GM18502 (cell line): ENCODE data around the gene ZNF277.

Experiments used
- ATAC-seq: cut with Tn5 transposase; IDR thresholded peaks from one replicate; pipeline ENCODE4 v1.9.1; 2021; ENCODE audit warnings: mild to moderate bottlenecking; ENCODE audit not compliant: unreplicated experiment, poor library complexity

ZNF277 gene

DNA sequence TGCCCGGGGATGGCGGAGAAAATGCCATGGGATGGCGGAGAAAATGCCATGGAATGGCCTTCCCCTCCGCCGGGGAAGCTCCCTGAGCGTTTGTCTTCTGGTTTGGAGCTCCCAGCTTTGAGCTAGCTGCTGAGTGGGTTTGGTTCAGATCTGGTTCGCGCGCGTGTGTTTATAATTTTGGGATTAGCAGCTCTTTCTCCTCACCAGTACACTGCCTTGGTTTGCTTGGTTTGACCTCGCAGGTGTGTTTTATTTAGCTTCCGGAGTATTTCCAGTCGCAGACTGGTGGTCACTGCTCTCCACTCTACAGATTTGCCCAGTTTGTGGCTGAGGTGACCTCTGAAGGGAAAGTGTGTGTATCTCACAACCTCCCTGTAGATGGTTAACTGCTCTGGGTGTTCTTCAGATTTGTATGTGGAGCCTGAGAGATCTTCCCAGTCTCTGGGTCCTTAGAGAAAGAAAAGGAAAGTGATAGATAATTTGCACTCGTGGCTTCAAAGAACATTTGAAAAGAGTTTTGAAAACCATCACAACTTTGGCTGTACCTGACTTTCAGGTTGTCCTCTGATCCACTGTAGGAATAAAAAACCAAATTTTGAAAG lies 597 bp downstream of the ZNF277 start:
- no peak for ATAC-seq

DNA sequence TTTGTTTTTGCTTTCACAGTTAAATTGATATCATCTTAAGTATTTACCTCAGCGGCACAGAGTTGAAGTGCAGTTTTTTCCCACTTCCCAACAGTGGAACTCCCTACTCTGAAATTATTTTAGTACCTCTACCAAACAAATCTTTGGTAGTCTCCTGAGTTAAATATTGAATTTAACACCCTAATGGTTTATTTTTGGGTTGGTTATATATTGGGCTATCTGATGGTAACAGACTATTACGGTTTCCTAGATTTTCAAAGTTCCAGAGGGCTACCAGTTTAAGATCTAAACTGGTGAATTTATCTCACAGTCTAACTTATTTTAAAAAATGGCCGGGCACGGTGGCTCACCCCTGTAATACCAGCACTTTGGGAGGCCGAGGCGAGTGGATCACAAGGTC lies 1.3 kb downstream of the ZNF277 start:
- ATAC-seq, result no peak

DNA sequence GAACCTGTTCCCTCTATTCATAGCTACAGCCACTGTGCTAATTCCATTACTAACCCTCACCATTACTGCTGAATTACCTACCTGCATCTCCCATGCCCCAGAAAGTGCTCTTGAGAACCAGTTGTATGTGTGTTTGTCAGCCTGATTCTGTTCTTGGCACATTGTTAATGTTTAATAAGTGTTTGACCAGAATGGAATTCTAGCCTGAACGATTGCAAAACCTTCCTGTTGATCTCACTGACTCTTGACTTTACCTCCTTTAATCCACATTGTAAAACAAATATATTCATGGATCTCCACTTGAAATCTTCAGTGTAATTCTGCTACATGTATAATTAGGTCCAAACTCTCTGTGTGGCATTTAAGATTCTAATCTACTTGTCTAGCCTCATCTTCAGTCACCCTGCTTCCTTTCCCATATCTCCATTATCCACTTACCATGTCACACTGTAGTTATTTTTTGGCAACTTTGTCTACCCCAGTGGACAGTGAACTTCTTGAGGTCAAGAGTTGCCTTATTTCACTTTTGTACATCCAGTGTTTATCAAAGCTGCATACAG lies 4.9 kb downstream of the ZNF277 start:
- ATAC-seq, result no peak

DNA sequence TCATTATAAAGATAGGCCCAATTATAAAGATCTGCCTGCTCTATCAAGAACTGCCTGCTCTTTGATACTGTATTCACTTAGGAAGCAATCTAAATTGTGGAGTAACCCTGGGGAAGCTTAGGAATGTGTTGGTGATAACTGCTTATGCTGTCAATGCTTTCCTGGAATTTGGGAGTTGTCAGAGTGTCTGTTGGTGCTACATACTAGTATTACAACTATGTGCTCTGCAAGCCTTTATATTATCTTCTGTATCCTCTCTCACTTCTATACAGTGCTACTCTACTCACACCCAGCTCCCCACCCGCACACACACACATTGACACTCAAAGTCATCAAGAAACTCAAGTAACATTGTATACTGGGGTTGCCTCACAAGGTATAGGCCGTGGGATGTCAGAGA lies 6.1 kb downstream of the ZNF277 start:
- no peak for ATAC-seq

DNA sequence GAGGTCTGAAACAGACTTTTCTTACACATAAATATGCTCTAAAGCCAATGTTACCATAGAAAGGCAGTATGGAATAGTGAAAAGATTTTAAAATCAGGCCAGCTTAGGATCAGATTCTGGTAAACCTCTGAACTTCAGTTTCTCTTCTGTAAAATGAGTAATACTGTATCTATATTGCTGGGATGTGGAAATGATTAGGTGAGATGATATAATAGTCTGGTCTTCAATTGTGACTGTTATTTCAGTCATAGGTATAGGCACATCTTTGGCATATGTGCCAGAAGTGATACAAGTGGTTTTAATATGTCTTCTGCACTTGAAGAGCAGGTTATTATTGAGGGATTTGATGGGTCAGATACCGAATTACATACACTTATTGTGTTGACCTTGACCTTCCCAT lies 7.2 kb downstream of the ZNF277 start:
- no peak for ATAC-seq

DNA sequence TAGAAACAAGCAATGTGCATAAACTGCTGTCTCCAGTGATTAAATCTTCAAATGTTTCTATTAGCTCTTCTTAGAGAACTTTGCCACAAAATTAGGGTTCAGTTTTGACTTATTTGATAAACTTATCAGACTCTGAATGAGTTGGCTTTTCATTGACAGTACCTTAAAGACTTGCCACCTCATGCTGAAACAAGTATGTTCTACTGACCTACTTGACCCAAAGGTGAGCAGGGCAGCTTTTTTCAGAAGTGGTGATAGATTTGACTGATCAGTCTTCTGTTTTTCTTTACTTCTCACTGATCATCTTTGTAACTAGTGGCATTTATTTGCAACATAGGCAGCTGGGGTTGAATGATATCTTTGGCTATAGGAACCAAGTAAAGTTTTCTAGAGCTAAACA lies 7.8 kb downstream of the ZNF277 start:
- ATAC-seq, result no peak

DNA sequence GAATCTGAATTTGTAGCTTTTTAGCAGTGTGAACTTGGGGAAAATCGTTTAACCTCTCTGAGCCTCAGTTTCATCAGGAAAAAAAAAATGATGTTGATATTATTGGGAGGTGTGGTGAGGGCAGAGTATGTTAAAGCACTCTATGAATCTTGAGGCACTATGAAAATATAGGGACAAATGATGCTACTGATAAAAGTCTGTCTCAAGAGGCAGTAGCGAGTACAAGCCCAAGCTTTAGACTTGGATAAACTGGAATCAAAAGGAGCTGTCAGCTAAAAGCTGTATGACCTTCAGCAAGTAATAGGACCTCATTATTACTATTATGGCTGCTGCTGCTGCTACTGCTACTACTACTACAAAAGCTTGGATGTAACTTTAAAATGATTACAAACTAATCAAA lies 8.4 kb downstream of the ZNF277 start:
- ATAC-seq, result no peak

DNA sequence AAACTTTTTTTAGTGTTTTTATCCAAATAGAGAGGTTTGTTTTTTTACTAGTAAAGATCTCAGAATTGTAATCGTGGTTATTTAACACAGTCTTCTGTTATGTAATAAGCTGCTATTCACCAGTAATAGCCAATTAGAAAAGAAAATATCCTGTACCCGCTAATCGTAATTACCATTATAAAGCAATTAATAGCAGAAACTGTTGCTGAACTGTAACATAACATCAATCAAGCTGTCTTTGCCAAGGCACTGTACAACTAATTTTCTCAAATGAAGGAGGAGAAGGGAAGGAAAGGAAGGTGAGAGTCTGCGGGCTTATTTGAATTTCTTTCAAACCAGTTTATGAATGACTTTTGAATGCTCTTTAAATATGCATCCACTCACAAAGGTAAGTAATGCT lies 9.3 kb downstream of the ZNF277 start:
- ATAC-seq, result no peak

DNA sequence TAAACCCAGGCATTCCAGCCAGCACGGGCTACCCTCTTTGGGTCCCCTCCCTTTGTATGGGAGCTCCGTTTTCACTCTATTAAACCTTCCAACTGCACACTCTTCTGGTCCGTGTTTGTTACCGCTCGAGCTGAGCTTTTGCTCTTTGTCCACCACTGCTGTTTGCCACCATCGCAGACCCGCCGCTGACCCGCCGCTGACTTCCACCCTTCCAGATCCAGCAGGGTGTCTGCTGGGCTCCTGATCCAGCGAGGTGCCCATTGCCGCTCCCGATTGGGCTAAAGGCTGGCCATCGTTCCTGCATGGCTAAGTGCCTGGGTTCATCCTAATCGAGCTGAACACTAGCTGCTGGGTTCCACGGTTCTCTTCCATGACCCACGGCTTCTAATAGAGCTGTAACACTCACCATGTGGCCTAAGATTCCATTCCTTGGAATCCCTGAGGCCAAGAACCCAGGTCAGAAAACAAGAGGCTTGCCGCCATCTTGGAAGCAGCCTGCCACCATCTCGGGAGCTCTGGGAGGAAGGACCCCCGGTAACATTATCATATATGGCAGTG lies 14.5 kb downstream of the ZNF277 start:
- no peak for ATAC-seq

DNA sequence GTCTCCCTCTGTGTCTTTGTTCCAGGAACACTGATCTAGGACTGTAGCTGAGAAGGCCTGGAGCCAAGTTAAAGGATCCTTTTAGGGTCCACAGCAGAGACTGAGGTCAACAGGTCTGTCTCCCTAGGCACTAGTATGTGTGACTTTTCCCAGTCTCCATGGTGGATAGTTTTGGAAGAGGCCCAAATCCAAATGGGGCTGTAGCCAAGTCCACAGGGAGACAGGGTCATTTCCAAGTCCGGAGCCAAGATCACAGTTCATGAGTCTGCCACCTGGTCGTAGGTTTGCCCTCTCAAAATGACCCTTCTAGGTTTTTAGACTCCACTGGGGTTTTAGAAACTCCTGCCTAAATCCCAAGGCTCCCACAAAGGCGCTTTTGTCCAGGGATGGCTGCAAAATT lies 16.8 kb downstream of the ZNF277 start:
- ATAC-seq, result no peak

DNA sequence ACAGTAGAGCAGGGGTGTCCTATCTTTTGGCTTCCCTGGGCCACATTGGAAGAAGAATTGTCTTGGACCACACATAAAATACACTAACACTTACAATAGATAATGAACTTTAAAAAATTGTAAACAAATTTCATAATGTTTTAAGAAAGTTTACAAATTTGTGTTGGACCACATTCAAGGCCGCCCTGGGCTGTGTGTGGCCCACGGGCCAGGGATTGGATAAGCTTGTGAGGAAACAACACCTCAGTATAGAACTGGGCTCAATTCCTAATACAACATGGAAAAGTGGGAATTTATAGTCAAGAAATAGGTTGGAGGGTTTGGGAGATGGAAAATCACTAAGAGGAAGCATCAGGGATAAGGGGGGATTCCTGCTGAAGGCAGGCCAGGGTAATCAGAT lies 17.7 kb downstream of the ZNF277 start:
- no peak for ATAC-seq

DNA sequence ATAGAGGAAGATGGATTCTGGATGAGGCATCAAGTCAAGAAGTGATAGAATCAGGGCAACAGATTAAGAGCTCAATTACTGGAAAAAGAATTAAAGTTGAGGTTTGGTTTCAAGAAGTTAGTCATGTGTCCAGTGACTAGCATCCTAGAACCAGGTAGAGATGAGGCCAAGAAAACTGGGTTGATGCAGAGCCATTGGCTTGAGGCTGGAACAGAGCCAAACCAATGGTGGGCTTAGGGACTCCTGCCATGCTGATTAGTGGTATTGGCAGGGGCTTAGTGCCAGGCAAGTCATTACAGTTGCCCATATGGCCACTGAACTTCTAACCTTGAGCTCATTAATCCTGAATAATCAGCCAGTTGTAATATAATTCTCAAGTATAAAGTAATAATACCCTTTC lies 18.5 kb downstream of the ZNF277 start:
- no peak for ATAC-seq

DNA sequence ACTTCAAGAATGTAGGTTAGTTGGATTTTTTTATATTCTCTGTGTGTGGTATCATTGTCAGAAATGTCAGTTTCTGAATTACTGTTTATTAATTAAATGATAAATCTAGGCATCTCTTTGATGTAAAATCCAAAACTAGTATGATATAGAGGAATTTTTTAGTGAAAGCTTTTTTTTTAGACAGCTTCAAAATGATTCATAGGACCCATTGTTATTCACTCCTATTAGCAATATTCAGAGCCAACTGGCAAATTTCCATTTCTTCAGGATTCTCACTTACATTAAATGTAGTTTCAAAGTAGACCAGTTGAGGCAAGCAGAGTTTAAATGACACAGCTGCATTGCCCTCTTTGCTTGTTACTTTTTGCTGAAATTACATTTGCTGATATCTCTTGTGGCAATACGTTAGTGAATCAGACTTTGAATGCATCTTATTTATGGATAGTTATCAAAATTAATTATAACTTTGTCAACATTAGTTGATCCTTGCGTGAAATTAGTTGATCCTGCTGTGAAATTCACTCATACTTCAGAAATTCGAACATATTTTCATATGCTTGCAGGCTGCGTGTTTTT lies 20.3 kb downstream of the ZNF277 start:
- no peak for ATAC-seq

DNA sequence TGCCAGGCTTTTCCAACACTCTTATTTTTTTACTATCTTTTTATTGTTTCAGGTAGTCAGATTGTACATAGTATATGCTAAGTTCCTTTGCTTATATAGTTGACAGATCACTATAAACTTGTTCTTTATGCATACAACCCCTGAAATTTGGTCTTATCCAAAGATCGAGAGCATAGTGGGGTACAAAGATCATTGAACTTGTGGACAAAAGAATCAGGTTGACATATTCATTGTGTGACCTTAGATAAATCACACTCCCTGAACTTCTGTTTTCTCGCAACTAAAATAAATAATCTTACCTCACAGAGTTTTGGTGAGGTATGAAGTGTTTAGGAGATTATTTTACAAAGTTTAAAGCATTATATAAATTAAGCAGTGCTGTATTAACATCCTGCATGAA lies 22.1 kb downstream of the ZNF277 start:
- no peak for ATAC-seq

DNA sequence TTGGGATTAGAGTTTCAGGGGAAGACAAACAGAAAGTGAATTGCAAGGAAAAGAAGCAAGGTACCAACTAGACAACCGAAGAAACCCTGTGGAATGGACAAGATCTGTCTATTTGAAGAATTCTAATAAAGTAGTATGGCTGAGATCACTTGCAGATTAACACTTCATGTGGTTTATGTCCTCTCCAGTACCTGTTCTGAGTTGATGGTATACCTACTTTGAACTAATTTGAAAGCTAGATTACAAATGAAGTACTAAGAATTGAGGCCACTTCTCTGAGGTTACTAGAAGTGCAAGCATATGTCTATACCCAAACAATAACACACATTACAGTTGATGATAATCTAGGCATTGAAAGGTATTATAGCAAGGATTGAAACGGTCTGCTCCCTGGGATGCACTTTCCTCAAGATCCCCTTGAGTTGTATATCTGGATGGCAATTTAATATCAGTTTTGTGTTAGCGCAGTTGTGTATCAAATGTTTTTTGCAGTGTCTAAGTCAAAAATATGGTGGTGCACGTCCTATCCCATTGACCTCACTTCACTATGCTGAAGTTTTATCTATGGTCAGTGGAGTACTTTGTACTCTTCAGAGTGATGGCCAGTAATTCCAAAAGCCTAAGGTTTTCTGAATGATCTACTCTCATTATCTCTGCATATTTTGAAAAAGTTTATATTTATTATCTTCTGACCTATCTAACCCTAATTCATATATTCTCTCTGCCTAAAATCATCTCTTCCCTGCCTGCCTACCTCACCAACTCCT lies 25.9 kb downstream of the ZNF277 start:
- no peak for ATAC-seq

DNA sequence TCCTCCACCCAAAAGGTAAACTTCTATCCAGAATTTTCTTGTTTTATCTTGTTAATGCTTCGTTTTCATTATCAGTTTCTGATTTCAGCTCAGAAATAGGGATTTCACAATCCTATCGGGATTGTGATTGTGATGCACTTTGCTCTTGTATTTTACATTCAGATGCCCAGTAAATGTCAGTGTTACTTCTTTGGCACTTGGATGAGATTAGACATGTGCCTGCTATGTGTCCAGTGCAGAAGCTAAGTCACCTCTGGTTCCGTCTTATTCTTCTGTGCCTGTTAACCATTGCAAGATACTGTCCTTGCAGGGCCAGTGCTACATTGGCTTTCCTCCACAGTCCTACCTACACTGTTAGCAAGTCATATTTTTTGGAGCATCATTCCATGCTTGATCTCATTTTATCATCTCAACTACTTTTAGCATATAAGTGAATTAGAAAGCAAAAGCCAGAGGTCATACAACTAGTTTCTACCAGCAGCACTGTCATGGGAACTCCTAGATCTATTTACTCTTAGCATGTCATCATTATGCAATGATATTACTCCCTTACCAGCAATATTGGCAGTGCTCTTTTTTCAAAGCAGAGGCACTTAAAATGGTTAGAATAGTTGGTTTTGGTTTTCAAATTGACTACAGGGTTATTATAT lies 26.7 kb downstream of the ZNF277 start:
- no peak for ATAC-seq

DNA sequence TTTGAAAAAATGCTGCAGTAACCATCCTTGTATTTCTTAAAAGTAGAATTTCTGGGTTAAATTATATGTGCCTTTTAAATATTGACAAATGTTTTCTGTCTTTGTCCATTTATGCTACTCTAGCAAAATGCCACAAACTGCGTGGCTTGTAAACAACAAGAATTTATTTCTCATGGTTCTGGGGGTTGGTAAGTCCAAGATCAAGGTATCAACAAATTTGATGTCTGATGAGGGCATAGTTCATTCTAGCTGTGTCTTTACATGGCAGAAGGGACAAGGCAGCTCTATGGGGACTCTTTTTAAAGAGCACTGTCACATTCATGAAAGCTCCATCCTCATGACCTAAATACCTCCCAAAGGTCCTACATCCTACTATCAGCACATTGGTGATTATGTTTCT lies 27.7 kb downstream of the ZNF277 start:
- ATAC-seq, result no peak

DNA sequence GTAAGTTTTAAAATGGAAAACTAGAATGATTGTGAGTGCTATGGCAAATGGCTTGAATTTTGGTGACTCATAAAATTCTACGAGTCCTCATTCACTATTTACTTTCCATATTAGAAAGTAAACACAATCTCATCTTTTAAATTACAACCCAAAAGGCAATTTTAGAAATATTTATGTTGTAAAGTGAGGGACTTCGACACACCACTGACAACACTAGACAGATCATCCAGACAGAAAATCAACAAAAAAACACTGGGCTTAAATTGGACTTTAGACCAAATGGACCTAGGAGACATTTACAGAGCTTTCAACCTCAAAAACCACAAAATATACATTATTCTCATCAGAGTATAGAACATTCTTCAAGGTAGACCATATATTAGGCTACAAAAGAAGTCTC lies 30.1 kb downstream of the ZNF277 start:
- ATAC-seq, result no peak

DNA sequence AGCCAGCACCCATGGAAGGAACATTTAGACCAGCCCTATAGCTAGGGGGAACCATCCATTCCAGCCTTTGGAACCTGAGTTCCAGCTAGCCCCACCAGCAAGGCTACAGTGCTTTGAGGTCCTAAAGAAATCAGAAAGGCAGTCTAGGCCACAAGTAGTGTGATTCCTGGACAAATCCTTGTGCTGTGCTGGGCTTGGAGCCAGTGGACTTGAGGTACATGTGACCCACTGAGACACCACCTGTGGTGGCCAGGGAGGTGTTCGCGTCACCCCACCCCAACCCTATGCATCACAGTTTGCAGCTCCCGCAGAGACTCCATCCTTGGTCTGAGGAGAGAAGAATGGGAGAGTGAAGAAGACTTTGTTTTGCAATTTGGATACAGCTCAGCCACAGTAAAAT lies 31.8 kb downstream of the ZNF277 start:
- no peak for ATAC-seq

DNA sequence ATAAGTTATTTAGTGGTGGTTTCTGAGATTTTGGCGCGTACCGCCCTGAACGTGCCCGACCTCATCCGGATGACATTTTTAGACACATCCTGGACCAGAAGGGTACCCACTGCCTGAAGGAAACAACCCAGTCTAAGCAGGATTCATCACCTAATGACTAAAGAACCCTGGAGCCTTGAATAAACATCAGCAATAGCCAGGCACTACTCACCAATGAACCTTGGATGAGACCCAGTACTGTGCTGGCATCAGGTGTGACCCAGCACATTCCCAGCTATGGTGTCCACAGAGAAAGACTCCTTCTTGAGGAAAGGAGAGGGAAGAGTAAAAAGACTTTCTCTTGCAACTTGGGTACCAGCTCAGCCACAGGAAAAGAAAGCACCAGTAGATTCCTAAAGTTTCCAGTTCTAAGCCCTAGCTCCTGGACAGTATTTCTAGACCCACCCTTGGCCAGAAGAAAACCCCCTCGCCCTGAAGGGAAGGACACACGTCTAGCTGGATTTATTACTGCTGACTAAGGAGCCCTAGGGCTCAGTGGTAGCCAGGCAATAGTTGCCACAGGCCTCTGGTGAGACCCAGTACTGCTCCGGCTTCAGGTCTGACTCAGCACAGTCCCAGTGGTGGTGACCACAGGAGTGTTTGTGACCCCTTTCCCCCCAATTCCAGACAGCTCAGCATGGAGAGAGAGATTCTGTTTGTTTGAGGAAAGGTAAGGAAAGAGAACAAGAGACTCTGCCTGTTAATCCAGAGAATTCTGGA lies 32.5 kb downstream of the ZNF277 start:
- ATAC-seq, result no peak
